ENCODE measurements around the gene THRA. TPM values are rescaled to one million over a fixed set of nuclear protein-coding genes. Genes with fewer than 3 reads are reported as not detected.

The THRA gene
- polyA plus RNA-seq, 4 donors, result 22.4 to 67.5 (median 43.4) TPM

DNA sequence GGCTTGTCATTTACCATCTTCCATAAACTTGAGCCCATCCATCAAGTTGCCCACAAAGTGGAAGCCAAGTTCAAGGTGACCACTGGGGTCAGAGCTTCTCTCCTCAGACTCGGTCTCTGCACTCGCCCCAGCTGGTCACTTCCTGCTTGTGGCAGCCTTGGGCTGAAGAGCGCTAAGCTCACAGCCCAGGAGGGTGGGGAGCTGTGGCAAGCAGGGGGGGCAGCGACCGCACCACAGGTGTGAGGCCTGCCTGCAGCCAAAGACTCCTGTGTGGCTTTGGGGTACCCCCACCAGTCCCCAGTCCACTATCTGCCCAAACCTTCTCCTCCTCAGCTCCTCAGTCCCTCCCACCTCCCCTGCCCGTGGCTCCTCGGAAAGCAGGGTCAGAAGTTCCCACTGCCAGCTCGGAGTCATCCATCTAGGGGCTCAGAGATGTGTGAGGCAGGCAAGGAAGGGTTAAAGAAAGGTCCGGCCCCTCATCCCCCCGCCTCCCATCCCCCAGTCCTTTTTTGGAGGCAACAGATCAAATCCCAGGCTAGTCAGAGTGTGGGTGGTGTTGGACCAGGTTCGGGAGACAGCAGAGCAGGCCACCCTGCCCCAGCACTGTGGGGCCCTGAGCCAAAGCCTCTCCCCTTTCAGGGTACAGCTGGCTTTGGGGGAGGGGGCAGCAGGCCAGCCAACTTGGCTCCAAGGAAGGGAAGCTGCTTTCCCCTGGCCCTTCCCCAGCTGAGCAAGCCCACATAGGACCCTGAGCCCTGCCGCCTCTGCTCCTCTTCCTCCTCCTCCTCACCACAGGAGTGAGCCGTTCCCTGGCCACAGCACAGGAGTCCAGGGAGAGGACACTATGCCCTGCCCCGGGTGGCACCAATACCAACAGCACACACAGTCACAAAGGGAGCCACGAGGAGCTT lies 44.3 kb upstream of the THRA start:
- Histone ChIP-seq H3K27ac (ENCODE audit: low read depth in 1 of 3, low read length in 2 of 3) (peak overlapping the region in 1 of 3 donors; percentile 32), H3K4me3 (ENCODE audit: low read depth in 1 of 3, low read length in 3 of 3) (no peak overlapping the region), H3K9me3 (ENCODE audit: control insufficient read depth in 2 of 2, insufficient read depth in 1 of 2, low read depth in 1 of 2, low read length in 1 of 2) (no peaks in the 10 kb centered on the region), H3K4me1 (ENCODE audit: control insufficient read depth in 3 of 3, insufficient read depth in 2 of 3, low read depth in 1 of 3, low read length in 2 of 3) (peaks cover 0 to 20% (median 0%) of the 10 kb centered on the region in 3 donors), H3K27me3 (ENCODE audit: control insufficient read depth in 3 of 3, insufficient read depth in 3 of 3, low read length in 3 of 3) (no peaks in the 10 kb centered on the region), H3K36me3 (ENCODE audit: control insufficient read depth in 3 of 3, insufficient read depth in 2 of 3, low read depth in 1 of 3, low read length in 3 of 3) (peaks cover 10 to 65% (median 22%) of the 10 kb centered on the region in 3 donors)
- FAIRE-seq, result no peak
- WGBS, 3 donors, result 52 to 65% (median 62%) methylated on average over 12 to 15 of the region's 15 CpGs
- DNase-seq, result no peak

GRCh38 chr17:40019140-40019991 lies 43.4 kb upstream of the THRA start:
- FAIRE-seq (no peak), DNase-seq (no peak)
- no peaks in the 10 kb centered on the region for H3K27me3 ChIP-seq (ENCODE audit: control insufficient read depth in 3 of 3, insufficient read depth in 3 of 3, low read length in 3 of 3)
- 84 to 92% (median 89%) methylated on average over 24 of the region's 24 CpGs for WGBS, 3 donors
- no peak overlapping the region for H3K4me3 ChIP-seq (ENCODE audit: low read depth in 1 of 3, low read length in 3 of 3)
- peaks cover 12 to 74% (median 22%) of the 10 kb centered on the region in 3 donors for H3K36me3 ChIP-seq (ENCODE audit: control insufficient read depth in 3 of 3, insufficient read depth in 2 of 3, low read depth in 1 of 3, low read length in 3 of 3)
- peaks cover 0 to 20% (median 0%) of the 10 kb centered on the region in 3 donors for H3K4me1 ChIP-seq (ENCODE audit: control insufficient read depth in 3 of 3, insufficient read depth in 2 of 3, low read depth in 1 of 3, low read length in 2 of 3)
- no peaks in the 10 kb centered on the region for H3K9me3 ChIP-seq (ENCODE audit: control insufficient read depth in 2 of 2, insufficient read depth in 1 of 2, low read depth in 1 of 2, low read length in 1 of 2)
- H3K27ac ChIP-seq (ENCODE audit: low read depth in 1 of 3, low read length in 2 of 3), result peak overlapping the region in 1 of 3 donors; percentile 32

DNA sequence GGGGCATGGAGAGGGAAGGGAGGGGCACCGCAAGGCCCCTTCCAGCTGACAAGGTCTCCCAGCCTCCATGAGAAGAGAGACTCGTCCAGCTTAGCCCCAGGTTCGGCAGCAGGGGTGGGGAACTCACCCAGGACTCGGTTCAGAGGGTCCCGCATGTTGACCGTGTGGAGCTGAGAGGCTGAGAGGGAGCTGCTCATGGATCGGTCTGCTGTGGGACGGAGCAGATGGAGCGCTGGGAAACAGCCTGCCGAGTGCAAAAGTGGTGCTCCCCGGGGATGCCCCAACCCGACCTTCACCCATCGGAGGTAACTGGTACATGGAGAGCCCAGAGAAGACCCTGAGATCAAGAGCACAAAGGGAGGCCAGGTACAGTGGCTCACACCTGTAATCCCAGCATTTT lies 42.6 kb upstream of the THRA start:
- peaks cover 0 to 12% (median 0%) of the 10 kb centered on the region in 3 donors for H3K4me1 ChIP-seq (ENCODE audit: control insufficient read depth in 3 of 3, insufficient read depth in 2 of 3, low read depth in 1 of 3, low read length in 2 of 3)
- no peak overlapping the region for H3K4me3 ChIP-seq (ENCODE audit: low read depth in 1 of 3, low read length in 3 of 3)
- no peaks in the 10 kb centered on the region for H3K9me3 ChIP-seq (ENCODE audit: control insufficient read depth in 2 of 2, insufficient read depth in 1 of 2, low read depth in 1 of 2, low read length in 1 of 2)
- FAIRE-seq, result no peak
- no peak overlapping the region for H3K27ac ChIP-seq (ENCODE audit: low read depth in 1 of 3, low read length in 2 of 3)
- peaks cover 12 to 80% (median 22%) of the 10 kb centered on the region in 3 donors for H3K36me3 ChIP-seq (ENCODE audit: control insufficient read depth in 3 of 3, insufficient read depth in 2 of 3, low read depth in 1 of 3, low read length in 3 of 3)
- no peaks in the 10 kb centered on the region for H3K27me3 ChIP-seq (ENCODE audit: control insufficient read depth in 3 of 3, insufficient read depth in 3 of 3, low read length in 3 of 3)
- DNase-seq, result no peak
- 92 to 93% (median 92%) methylated on average over 13 of the region's 13 CpGs for WGBS, 3 donors

- no peak for DNase-seq
- FAIRE-seq, result no peak
- Histone ChIP-seq H3K36me3 (ENCODE audit: control insufficient read depth in 3 of 3, insufficient read depth in 2 of 3, low read depth in 1 of 3, low read length in 3 of 3) (peaks cover 15 to 93% (median 30%) of the 10 kb centered on the region in 3 donors), H3K27me3 (ENCODE audit: control insufficient read depth in 3 of 3, insufficient read depth in 3 of 3, low read length in 3 of 3) (no peaks in the 10 kb centered on the region), H3K9me3 (ENCODE audit: control insufficient read depth in 2 of 2, insufficient read depth in 1 of 2, low read depth in 1 of 2, low read length in 1 of 2) (no peaks in the 10 kb centered on the region), H3K4me1 (ENCODE audit: control insufficient read depth in 3 of 3, insufficient read depth in 2 of 3, low read depth in 1 of 3, low read length in 2 of 3) (peaks cover 0 to 7% (median 0%) of the 10 kb centered on the region in 3 donors), H3K4me3 (ENCODE audit: low read depth in 1 of 3, low read length in 3 of 3) (no peak overlapping the region), H3K27ac (ENCODE audit: low read depth in 1 of 3, low read length in 2 of 3) (peak overlapping the region in 1 of 3 donors; percentile 4)
- WGBS, 3 donors, result 84 to 92% (median 86%) methylated on average over 9 of the region's 9 CpGs
These were observed 41.3 kb upstream of the THRA start for GRCh38 chr17:40021451-40021971.

DNA sequence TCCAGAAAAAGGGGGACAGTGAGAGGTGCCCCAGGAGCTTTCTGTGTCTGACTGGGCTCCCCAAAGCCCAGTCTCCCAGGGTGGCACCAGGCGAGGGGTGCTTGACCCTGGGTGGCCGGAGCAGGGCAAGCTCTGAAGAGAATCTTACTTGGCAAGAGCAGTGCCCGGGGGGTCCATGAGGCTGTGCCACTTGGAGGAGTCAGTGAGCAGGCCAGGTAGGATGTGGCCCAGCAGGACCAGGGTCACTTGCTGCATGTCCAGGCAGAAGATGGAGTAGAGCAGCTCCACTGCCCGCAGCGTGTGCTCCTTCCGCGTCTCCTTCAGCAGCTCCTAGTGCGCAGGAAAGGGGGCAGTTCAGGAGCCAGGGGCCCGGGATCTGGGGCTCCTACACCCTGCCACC lies 40.3 kb upstream of the THRA start:
- H3K36me3 ChIP-seq (ENCODE audit: control insufficient read depth in 3 of 3, insufficient read depth in 2 of 3, low read depth in 1 of 3, low read length in 3 of 3), result peaks cover 15 to 97% (median 30%) of the 10 kb centered on the region in 3 donors
- no peak overlapping the region for H3K27ac ChIP-seq (ENCODE audit: low read depth in 1 of 3, low read length in 2 of 3)
- no peak overlapping the region for H3K4me3 ChIP-seq (ENCODE audit: low read depth in 1 of 3, low read length in 3 of 3)
- H3K27me3 ChIP-seq (ENCODE audit: control insufficient read depth in 3 of 3, insufficient read depth in 3 of 3, low read length in 3 of 3), result no peaks in the 10 kb centered on the region
- DNase-seq, result no peak
- WGBS, 3 donors, result 95 to 97% (median 96%) methylated on average over 9 of the region's 9 CpGs
- no peak for FAIRE-seq
- peaks cover 0 to 11% (median 0%) of the 10 kb centered on the region in 3 donors for H3K4me1 ChIP-seq (ENCODE audit: control insufficient read depth in 3 of 3, insufficient read depth in 2 of 3, low read depth in 1 of 3, low read length in 2 of 3)
- H3K9me3 ChIP-seq (ENCODE audit: control insufficient read depth in 2 of 2, insufficient read depth in 1 of 2, low read depth in 1 of 2, low read length in 1 of 2), result no peaks in the 10 kb centered on the region

DNA sequence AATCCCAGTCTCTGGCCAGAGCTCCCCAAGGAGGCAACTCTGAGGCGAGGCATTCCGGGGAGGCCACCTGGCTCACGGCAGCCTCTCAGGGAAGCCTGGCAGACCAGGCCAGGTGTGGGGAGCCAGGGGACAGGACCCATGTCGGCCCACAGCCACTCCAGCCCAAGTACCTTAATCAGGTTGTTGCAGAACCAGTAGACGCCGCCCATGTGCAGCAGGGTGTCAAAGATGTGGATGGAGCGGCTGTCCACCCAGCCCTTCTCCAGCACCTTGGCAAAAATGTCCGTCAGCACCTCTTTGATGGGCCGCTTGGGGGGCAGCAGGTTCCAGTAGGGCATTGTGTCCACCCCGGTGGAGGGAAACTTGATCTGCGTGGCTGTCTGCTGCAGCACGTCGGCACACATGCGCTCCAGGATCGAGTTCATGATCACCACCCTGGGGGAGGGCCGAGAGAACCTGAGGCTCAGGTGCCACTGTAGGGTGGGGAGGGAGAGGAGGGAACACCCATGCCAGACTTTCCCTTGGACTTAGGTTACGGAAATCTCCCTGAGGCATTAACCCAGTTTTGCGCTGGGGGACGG lies 39.7 kb upstream of the THRA start:
- Histone ChIP-seq H3K36me3 (ENCODE audit: control insufficient read depth in 3 of 3, insufficient read depth in 2 of 3, low read depth in 1 of 3, low read length in 3 of 3) (peaks cover 15 to 95% (median 30%) of the 10 kb centered on the region in 3 donors), H3K9me3 (ENCODE audit: control insufficient read depth in 2 of 2, insufficient read depth in 1 of 2, low read depth in 1 of 2, low read length in 1 of 2) (no peaks in the 10 kb centered on the region), H3K4me3 (ENCODE audit: low read depth in 1 of 3, low read length in 3 of 3) (no peak overlapping the region), H3K27ac (ENCODE audit: low read depth in 1 of 3, low read length in 2 of 3) (no peak overlapping the region), H3K4me1 (ENCODE audit: control insufficient read depth in 3 of 3, insufficient read depth in 2 of 3, low read depth in 1 of 3, low read length in 2 of 3) (peaks cover 0 to 11% (median 0%) of the 10 kb centered on the region in 3 donors), H3K27me3 (ENCODE audit: control insufficient read depth in 3 of 3, insufficient read depth in 3 of 3, low read length in 3 of 3) (no peaks in the 10 kb centered on the region)
- DNase-seq (no peak), FAIRE-seq (no peak)
- WGBS, 3 donors, result 87 to 91% (median 89%) methylated on average over 19 of the region's 19 CpGs

DNA sequence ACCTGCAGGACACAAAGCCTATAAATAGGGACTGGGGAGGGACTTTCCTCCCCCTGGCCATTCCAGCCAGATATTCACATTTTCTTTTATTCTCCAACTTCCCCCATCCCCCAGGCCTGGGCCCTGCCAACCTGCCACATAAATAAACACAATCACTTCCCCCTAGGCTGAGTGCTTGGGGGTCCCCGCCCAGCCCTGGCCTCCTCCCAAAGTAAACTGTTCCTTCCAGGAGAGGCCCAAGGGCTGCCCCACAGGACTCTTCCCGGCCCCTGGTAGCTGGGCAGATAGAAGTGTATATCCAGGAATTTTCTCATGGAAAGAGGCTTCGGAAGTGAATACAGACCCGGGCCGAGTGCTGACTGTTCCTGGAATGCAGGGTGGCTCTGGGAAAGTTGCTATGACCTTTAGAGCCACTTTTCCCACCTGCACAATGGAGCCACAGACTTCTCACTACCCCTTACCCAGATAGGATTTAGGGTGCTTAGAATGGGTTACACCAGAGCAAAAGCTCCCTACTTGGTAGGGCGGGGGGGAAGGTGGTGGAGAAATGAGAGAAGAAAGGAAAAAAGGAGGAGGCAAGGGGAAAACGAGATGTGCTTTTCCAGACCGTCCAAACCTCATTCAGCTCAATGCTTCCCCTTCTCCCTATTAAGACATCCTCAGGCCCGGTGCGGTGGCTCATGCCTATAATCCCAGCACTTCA lies 39.0 kb upstream of the THRA start:
- H3K4me3 ChIP-seq (ENCODE audit: low read depth in 1 of 3, low read length in 3 of 3), result no peak overlapping the region
- peaks cover 15 to 95% (median 34%) of the 10 kb centered on the region in 3 donors for H3K36me3 ChIP-seq (ENCODE audit: control insufficient read depth in 3 of 3, insufficient read depth in 2 of 3, low read depth in 1 of 3, low read length in 3 of 3)
- WGBS, 3 donors, result 65 to 82% (median 76%) methylated on average over 10 of the region's 10 CpGs
- H3K4me1 ChIP-seq (ENCODE audit: control insufficient read depth in 3 of 3, insufficient read depth in 2 of 3, low read depth in 1 of 3, low read length in 2 of 3), result peaks cover 0 to 11% (median 0%) of the 10 kb centered on the region in 3 donors
- DNase-seq (no peak), FAIRE-seq (no peak)
- H3K27ac ChIP-seq (ENCODE audit: low read depth in 1 of 3, low read length in 2 of 3), result no peak overlapping the region
- no peaks in the 10 kb centered on the region for H3K9me3 ChIP-seq (ENCODE audit: control insufficient read depth in 2 of 2, insufficient read depth in 1 of 2, low read depth in 1 of 2, low read length in 1 of 2)
- H3K27me3 ChIP-seq (ENCODE audit: control insufficient read depth in 3 of 3, insufficient read depth in 3 of 3, low read length in 3 of 3), result no peaks in the 10 kb centered on the region
